Measurements from ENCODE around the gene TRIM54. TPM values are rescaled to one million over a fixed set of nuclear protein-coding genes. Genes with fewer than 3 reads are reported as not detected.
"Not testable (repeated sequence)": the region's sequence is repeated elsewhere in the genome, so short reads cannot be mapped to it uniquely, and the experiment has no call there.

The TRIM54 gene
- total RNA-seq, 8 experiments from 2014 or later: 0.25 to 1.00 (median 0.38) TPM; not detected in 1

DNA sequence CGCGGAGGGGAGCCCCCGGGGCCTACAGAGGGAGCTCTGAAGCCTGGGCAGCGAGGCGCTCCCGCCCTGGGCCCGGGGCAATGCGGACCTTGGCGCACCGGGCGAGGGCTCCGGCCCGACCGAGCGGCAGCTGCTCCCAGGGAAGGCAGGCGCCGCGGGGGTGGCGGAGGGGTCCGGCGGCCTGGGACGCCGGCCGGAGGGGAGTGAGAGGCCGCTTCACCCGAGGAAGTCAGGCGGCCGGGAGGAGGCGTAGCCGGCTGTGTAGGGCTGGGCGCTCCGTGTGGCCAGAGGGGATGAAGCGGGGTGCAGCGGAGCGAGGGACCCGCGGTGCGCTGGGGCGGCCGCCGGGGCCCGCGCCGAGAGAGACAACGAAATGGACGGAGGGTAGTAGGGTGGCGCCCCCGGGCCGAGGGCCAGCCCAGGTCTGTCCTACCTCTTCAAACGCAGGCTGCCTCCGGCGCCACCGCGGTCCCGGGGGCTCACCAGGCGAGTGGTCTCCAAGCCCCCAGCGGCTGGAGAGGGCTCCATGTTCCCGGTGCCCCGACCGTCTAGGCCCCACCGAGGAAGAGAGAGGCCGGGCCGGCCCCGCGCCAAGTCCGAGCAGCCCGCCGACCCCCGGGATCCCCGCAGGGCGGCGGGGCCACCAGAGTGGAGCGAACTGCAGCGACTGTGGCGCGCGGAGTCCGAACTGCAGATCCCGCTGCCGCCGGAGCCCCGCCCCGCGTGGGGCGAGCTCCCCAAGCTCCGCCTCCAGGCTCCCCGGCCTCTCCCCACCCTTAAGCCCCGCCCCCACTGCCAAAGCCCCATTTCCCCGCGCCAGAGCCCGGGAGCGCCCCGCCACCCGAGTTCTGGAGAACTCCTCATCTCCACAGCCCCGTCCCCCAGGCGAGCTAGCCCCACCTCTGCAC, 19.6 kb upstream of the TRIM54 start, which contains the start of gene SLC30A3:
TSS of gene SLC30A3 (minus strand) at position 669 of the 908 bp plus-strand sequence. CDS start at position 528, 141 bp downstream.
- no peak within 1 kb of the TSS for H3K27ac ChIP-seq
- peak within 1 kb of the TSS; percentile 13 to 35 (median 27) for H3K4me3 ChIP-seq
- in situ Hi-C loops (cut with MboI; ENCODE audit: low pct_unique_long_range_greater_than_20kb in 2 of 9, low sequenced_read_pairs in 9 of 9, unreplicated experiment in 9 of 9): no loop called here
- peaks cover 6 to 10% of the 10 kb centered on the region in 2 donors for H3K4me1 ChIP-seq (replicated peaks in 1 of 2)
- peak; percentile 30 to 72 (median 46) for ATAC-seq (replicated peaks in 6 of 8)
- WGBS, 10 experiments: no CpG with 5 or more reads among the region's 96 CpGs

- peak overlapping the region; percentile 13 to 35 (median 27) for H3K4me3 ChIP-seq
- 0 to 20% (median 4%) methylated on average over 1 to 14 of the region's 46 CpGs; no CpG with 5 or more reads in 2 of the 10 experiments for WGBS, 10 experiments
- peak in 1 of 8 experiments; percentile 8 for ATAC-seq (replicated peaks in 6 of 8)
- H3K27ac ChIP-seq: no peak overlapping the region
- peaks cover 6 to 10% of the 10 kb centered on the region in 2 donors for H3K4me1 ChIP-seq (replicated peaks in 1 of 2)
- in situ Hi-C loops (cut with MboI; ENCODE audit: low pct_unique_long_range_greater_than_20kb in 2 of 9, low sequenced_read_pairs in 9 of 9, unreplicated experiment in 9 of 9): no loop called here
These were observed 18.7 kb upstream of the TRIM54 start for GRCh38 chr2:27263287-27264252.

DNA sequence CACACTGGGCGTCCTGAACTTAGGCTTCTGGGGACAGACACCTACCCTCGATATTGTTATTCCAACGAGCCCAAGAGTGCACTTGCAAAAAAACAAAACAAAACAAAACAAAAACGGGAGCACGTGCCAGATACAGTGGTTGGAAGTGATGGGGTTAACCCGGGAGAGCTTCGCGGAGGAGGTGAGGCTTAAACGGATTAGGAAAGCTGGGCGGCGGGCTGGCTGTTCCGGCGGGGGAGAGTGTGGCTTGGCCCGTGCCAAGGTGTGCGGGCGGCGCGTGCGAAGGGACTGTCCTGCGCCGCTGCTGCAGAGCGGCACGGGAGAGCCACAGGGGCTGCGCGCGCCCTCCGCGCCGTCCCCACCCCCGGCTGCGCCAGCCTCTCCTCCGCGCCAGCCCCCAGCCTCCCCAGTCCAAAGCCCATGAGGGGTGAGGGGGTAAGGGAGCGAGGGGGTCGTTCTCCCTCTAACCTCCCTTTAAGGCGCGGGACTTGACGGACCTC, 17.9 kb upstream of the TRIM54 start:
- in situ Hi-C loops (cut with MboI; ENCODE audit: low pct_unique_long_range_greater_than_20kb in 2 of 9, low sequenced_read_pairs in 9 of 9, unreplicated experiment in 9 of 9): no loop called here
- ATAC-seq (replicated peaks in 6 of 8): peak in 7 of 8 experiments; percentile 6 to 46 (median 38)

GRCh38 chr2:27264753-27265535, 17.3 kb upstream of the TRIM54 start:
- in situ Hi-C loops (cut with MboI; ENCODE audit: low pct_unique_long_range_greater_than_20kb in 2 of 9, low sequenced_read_pairs in 9 of 9, unreplicated experiment in 9 of 9): no loop called here
- H3K4me1 ChIP-seq (replicated peaks in 1 of 2): peaks cover 6 to 10% of the 10 kb centered on the region in 2 donors
- 6 to 39% (median 12%) methylated on average over 2 to 34 of the region's 56 CpGs; no CpG with 5 or more reads in 5 of the 10 experiments for WGBS, 10 experiments
- H3K27ac ChIP-seq: no peak overlapping the region
- H3K4me3 ChIP-seq: peak overlapping the region; percentile 22 to 35 (median 29)
- peak; percentile 49 to 91 (median 85) for ATAC-seq (replicated peaks in 6 of 8)

More for the DNA sequence above, 17.9 kb upstream of the TRIM54 start:
- WGBS, 10 experiments: 2 to 6% (median 4%) methylated on average over 3 to 16 of the region's 38 CpGs; no CpG with 5 or more reads in 7 of the 10 experiments
- peaks cover 6 to 10% of the 10 kb centered on the region in 2 donors for H3K4me1 ChIP-seq (replicated peaks in 1 of 2)
- peak overlapping the region; percentile 22 to 35 (median 29) for H3K4me3 ChIP-seq
- no peak overlapping the region for H3K27ac ChIP-seq

DNA sequence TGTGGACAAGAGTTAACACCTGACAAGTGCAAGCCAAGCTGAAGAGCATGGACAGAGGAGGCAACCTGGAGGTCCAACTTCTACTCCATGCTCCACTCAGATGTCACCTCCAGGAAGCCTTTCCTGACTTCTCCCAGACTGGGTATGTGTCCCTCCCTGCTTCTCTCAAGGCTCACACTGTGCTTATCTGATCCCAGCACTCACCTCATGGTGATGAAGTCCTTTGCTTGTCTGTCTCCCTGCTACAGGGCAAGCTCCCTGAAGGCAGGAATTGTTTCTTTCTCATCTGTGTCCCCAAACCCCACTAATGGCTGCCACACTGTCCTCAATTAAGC, 16.7 kb upstream of the TRIM54 start:
- ATAC-seq (replicated peaks in 6 of 8): no peak
- in situ Hi-C loops (cut with MboI; ENCODE audit: low pct_unique_long_range_greater_than_20kb in 2 of 9, low sequenced_read_pairs in 9 of 9, unreplicated experiment in 9 of 9): no loop called here
- peaks cover 6 to 10% of the 10 kb centered on the region in 2 donors for H3K4me1 ChIP-seq (replicated peaks in 1 of 2)
- H3K4me3 ChIP-seq: no peak overlapping the region
- H3K27ac ChIP-seq: no peak overlapping the region

DNA sequence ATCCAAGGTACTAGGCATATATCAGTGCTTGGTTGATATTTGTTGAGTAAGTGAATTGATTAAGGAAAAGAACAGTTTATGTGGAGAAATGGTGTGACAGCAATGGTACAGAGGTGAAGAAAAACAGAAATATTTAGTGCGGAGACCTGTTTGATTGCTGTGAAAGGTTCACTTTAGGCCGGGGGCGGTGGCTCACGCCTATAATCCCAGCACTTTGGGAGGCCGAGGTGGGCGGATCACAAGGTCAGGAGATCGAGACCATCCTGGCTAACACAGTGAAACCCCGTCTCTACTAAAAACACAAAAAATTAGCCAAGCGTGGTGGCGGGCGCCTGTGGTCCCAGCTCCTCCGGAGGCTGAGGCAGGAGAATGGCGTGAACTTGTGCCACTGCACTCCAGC, 13.9 kb upstream of the TRIM54 start:
- in situ Hi-C loops (cut with MboI; ENCODE audit: low pct_unique_long_range_greater_than_20kb in 2 of 9, low sequenced_read_pairs in 9 of 9, unreplicated experiment in 9 of 9); H3K4me3 ChIP-seq; H3K27ac ChIP-seq; ATAC-seq (replicated peaks in 6 of 8): not testable (repeated sequence)
- 74 to 100% (median 83%) methylated on average over 1 to 11 of the region's 13 CpGs; no CpG with 5 or more reads in 4 of the 10 experiments for WGBS, 10 experiments
- H3K4me1 ChIP-seq (replicated peaks in 1 of 2): peaks cover 0 to 10% of the 10 kb centered on the region in 2 donors

DNA sequence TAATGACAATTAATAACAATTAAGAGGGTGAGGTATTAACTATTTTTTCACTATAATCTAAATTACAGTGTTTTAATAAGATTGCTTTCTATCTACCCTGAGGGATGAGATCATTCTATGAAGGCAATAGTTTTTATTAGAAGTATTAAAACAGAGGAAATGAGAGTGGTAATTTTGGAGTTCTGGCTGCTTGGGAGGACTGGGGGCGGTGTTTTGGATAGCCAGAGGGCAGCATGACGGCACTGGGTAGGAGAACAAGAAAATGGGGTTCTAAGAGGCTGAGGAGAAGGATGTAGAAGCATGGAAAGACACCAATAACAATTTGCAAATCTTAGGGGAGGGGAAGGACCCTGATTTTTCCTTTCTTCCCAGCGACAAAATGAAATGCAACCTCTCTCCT, 12.1 kb upstream of the TRIM54 start:
- in situ Hi-C loops (cut with MboI; ENCODE audit: low pct_unique_long_range_greater_than_20kb in 2 of 9, low sequenced_read_pairs in 9 of 9, unreplicated experiment in 9 of 9): no loop called here
- no peak overlapping the region for H3K27ac ChIP-seq
- H3K4me3 ChIP-seq: no peak overlapping the region
- ATAC-seq (replicated peaks in 6 of 8): no peak
- peaks cover 0 to 3% of the 10 kb centered on the region in 2 donors for H3K4me1 ChIP-seq (replicated peaks in 1 of 2)
- 31 to 82% (median 59%) methylated on average over 1 to 3 of the region's 3 CpGs for WGBS, 10 experiments

GRCh38 chr2:27270670-27271069, 11.6 kb upstream of the TRIM54 start:
- Histone ChIP-seq H3K4me3 (no peak overlapping the region), H3K4me1 (replicated peaks in 1 of 2) (no peaks in the 10 kb centered on the region), H3K27ac (no peak overlapping the region)
- no peak for ATAC-seq (replicated peaks in 6 of 8)
- in situ Hi-C loops (cut with MboI; ENCODE audit: low pct_unique_long_range_greater_than_20kb in 2 of 9, low sequenced_read_pairs in 9 of 9, unreplicated experiment in 9 of 9): no loop called here
- WGBS, 10 experiments: 14 to 100% (median 83%) methylated on average over 1 to 2 of the region's 2 CpGs; no CpG with 5 or more reads in 3 of the 10 experiments

GRCh38 chr2:27271631-27272340, 10.4 kb upstream of the TRIM54 start:
- Histone ChIP-seq H3K27ac (no peak overlapping the region), H3K4me1 (replicated peaks in 1 of 2) (no peaks in the 10 kb centered on the region), H3K4me3 (no peak overlapping the region)
- ATAC-seq (replicated peaks in 6 of 8): no peak
- in situ Hi-C loops (cut with MboI; ENCODE audit: low pct_unique_long_range_greater_than_20kb in 2 of 9, low sequenced_read_pairs in 9 of 9, unreplicated experiment in 9 of 9): no loop called here
- 47 to 92% (median 71%) methylated on average over 2 to 10 of the region's 11 CpGs for WGBS, 10 experiments

- H3K4me1 ChIP-seq (replicated peaks in 1 of 2); in situ Hi-C loops (cut with MboI; ENCODE audit: low pct_unique_long_range_greater_than_20kb in 2 of 9, low sequenced_read_pairs in 9 of 9, unreplicated experiment in 9 of 9); H3K27ac ChIP-seq; H3K4me3 ChIP-seq: not testable (repeated sequence)
- ATAC-seq (replicated peaks in 6 of 8): peak in 3 of 8 experiments; percentile 67 to 97 (median 86)
- 0 to 84% (median 69%) methylated on average over 1 to 10 of the region's 15 CpGs for WGBS, 10 experiments
These were observed 9.4 kb upstream of the TRIM54 start for GRCh38 chr2:27272537-27273522.

Measured in motor neuron (in vitro differentiated cells).